ENCODE measurements around the gene ELL. TPM values are rescaled to one million over a fixed set of nuclear protein-coding genes. Genes with fewer than 3 reads are reported as not detected.

The ELL gene
- total RNA-seq, 1 experiment from 2014 or later, result 22.9 TPM

DNA sequence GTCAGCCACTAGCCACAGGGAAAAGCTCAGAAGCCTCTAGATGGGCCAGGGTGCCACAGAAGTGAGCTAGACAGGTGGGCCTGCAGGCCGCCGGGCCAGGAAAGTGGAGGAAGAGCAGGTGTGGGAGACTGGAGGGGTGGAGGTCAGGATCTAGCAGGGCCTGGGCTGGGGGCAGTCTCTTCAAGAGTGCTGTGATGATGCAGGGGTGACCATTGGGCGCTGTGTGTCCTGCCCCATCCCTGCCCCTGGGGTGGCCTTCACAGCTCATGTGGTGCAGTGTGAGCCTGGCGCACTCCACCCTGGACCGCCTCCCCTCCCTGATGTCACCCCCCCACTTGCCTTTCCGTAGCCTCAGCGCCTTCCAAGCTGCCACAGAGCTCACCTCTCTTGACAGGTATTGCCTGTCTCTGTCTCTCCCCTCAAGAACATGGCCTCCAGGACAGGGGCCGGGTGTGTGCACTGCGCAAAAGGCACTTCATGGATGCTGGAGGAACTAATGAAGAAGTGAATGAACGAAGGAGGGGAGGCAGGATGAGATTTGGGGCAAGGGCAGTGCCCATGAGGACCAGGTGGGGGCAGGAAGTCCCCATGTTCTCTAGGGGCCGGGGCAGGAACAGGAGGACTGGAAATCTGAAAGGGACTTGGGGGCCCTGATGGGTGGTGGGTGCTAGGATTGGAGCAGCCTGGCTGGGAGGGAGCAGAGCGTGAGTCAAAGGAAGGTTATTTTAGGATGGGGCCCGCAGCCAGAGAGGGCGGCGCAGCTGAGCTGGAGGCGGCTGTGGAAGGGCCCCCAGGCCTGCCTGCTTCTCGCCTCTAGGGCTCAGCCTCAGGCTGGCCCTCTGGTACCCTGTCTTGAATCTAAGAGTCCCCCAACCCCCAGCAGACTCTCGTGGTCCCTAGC, 96.1 kb downstream of the ELL start:
- RAD21 ChIA-PET (ENCODE audit: low non-redundant PET in 1 of 2, low total read pairs in 2 of 2, uncharacterized antibody in 2 of 2, unreplicated experiment in 2 of 2), result no interaction called here
- Histone ChIP-seq H3K27me3 (ENCODE audit: insufficient read depth, low read length) (no peaks in the 10 kb centered on the region), H3K4me1 (ENCODE audit: control insufficient read depth in 1 of 2, insufficient read depth in 2 of 2, low read length in 2 of 2) (peaks cover 21 to 40% of the 10 kb centered on the region in 2 experiments), H3K4me2 (ENCODE audit: low read length) (no peak overlapping the region), H3K79me2 (ENCODE audit: insufficient read depth, low read length) (peaks cover 64% of the 10 kb centered on the region), H4K20me1 (ENCODE audit: insufficient read depth) (no peaks in the 10 kb centered on the region), H2AFZ (ENCODE audit: low read depth, low read length, poor library complexity, severe bottlenecking) (no peak overlapping the region), H3K27ac (ENCODE audit: low read depth, low read length) (peak overlapping the region; percentile 35; the same call in 1 of the 2 replicates), H3K4me3 (replicated peaks in 1 of 2; ENCODE audit: low read depth in 1 of 2, low read length in 2 of 2) (no peak overlapping the region), H3K9me3 (ENCODE audit: control insufficient read depth in 1 of 2, insufficient read depth in 1 of 2, low read depth in 1 of 2, low read length in 2 of 2) (no peaks in the 10 kb centered on the region), H3K9ac (ENCODE audit: low read length) (no peak overlapping the region; the same call in 1 of the 2 replicates), H3K36me3 (ENCODE audit: control insufficient read depth in 1 of 2, insufficient read depth in 2 of 2, low read length in 2 of 2) (peaks cover 0 to 5% of the 10 kb centered on the region in 2 experiments; a peak in 2 of 4 replicates), H3K9me2 (ENCODE audit: insufficient read depth) (no peaks in the 10 kb centered on the region)
- DNase-seq (ENCODE audit: low read depth, low spot score) (no peak), ATAC-seq (peak; percentile 31)
- CTCF ChIA-PET, result no interaction called here
- POLR2A ChIA-PET, result no interaction called here
- intact Hi-C loops (cut with micrococcal nuclease), result no loop called here
- no TSS peak for BruUV-seq (replicated peaks)
- TF ChIP-seq EGR1 (IDR thresholded peaks at IDR 0.05; ENCODE audit: low read depth) (no peak), EZH2phosphoT487 (IDR thresholded peaks at IDR 0.05; ENCODE audit: borderline replicate concordance) (no peak), FOSL1 (IDR thresholded peaks at IDR 0.05; ENCODE audit: low read depth) (no peak), EZH2 (IDR thresholded peaks at IDR 0.05) (no peak), SIN3A (IDR thresholded peaks at IDR 0.05; ENCODE audit: low read depth) (no peak), ZNF274 (IDR thresholded peaks at IDR 0.05; ENCODE audit: low read depth, low read length) (no peak), POLR2A (IDR thresholded peaks at IDR 0.05; ENCODE audit: borderline replicate concordance, extremely low read depth, insufficient read depth, insufficient read length) (no peak)
- TF ChIP-seq, protein P1, sequence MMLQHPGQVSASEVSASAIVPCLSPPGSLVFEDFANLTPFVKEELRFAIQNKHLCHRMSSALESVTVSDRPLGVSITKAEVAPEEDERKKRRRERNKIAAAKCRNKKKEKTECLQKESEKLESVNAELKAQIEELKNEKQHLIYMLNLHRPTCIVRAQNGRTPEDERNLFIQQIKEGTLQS (IDR thresholded peaks at IDR 0.05), result no peak

DNA sequence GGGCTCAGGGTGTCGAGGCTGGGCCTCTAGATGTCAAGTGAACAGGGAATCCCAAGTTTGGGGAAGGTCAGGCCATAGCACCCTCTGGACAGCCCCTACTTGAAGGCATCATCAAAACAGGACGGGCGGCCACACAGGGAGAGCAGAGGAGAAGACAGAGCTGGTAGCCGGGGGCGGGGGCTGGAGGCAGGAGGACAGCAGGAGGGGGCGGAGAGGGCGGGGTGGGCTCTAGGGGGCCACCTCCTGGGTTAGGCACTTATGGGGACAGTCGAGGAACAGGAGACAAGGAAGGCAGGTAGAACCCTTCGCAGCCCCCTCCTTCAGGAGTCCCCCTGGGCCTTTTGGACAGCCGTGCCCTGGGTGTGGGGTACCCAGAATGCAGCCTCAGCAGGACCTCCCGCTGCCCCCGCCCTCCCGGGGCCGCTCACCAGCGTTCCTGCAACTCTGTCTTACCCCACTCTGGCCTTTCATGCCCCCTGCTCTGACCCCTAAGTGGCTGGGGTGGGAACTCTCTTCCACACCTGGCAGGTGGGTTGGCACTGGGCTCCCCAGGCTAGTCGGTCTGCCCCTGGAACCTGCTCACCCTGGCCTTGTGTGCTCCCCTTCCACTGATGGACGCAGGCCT, 96.9 kb downstream of the ELL start:
- peaks cover 22 to 48% of the 10 kb centered on the region in 2 experiments for H3K4me1 ChIP-seq (ENCODE audit: control insufficient read depth in 1 of 2, insufficient read depth in 2 of 2, low read length in 2 of 2)
- no peak overlapping the region for H3K4me3 ChIP-seq (replicated peaks in 1 of 2; ENCODE audit: low read depth in 1 of 2, low read length in 2 of 2)
- H3K36me3 ChIP-seq (ENCODE audit: control insufficient read depth in 1 of 2, insufficient read depth in 2 of 2, low read length in 2 of 2), result peaks cover 0 to 2% of the 10 kb centered on the region in 2 experiments; a peak in 2 of 4 replicates
- intact Hi-C loops (cut with micrococcal nuclease), result no loop called here
- no peaks in the 10 kb centered on the region for H4K20me1 ChIP-seq (ENCODE audit: insufficient read depth)
- H3K79me2 ChIP-seq (ENCODE audit: insufficient read depth, low read length), result peaks cover 71% of the 10 kb centered on the region
- no peaks in the 10 kb centered on the region for H3K27me3 ChIP-seq (ENCODE audit: insufficient read depth, low read length)
- POLR2A ChIA-PET, result no interaction called here
- no TSS peak for BruUV-seq (replicated peaks)
- no peaks in the 10 kb centered on the region for H3K9me2 ChIP-seq (ENCODE audit: insufficient read depth)
- no peak overlapping the region for H3K4me2 ChIP-seq (ENCODE audit: low read length)
- DNase-seq (ENCODE audit: low read depth, low spot score) (no peak), ATAC-seq (no peak)
- CTCF ChIA-PET, result no interaction called here
- H3K27ac ChIP-seq (ENCODE audit: low read depth, low read length), result peak overlapping the region; percentile 35; the same call in 1 of the 2 replicates
- H3K9me3 ChIP-seq (ENCODE audit: control insufficient read depth in 1 of 2, insufficient read depth in 1 of 2, low read depth in 1 of 2, low read length in 2 of 2), result no peaks in the 10 kb centered on the region
- H3K9ac ChIP-seq (ENCODE audit: low read length), result no peak overlapping the region
- no peak overlapping the region for H2AFZ ChIP-seq (ENCODE audit: low read depth, low read length, poor library complexity, severe bottlenecking)
- RAD21 ChIA-PET (ENCODE audit: low non-redundant PET in 1 of 2, low total read pairs in 2 of 2, uncharacterized antibody in 2 of 2, unreplicated experiment in 2 of 2), result no interaction called here
- TF ChIP-seq EZH2phosphoT487 (IDR thresholded peaks at IDR 0.05; ENCODE audit: borderline replicate concordance), result no peak
- TF ChIP-seq RAD21 (IDR thresholded peaks at IDR 0.05; ENCODE audit: low read depth), result no peak
- no peak for TF ChIP-seq SP1 (IDR thresholded peaks at IDR 0.05; ENCODE audit: low read depth)
- no peak for TF ChIP-seq EGR1 (IDR thresholded peaks at IDR 0.05; ENCODE audit: low read depth)
- no peak for TF ChIP-seq CEBPB (IDR thresholded peaks at IDR 0.05; ENCODE audit: low read depth)
- no peak for TF ChIP-seq CBX3 (IDR thresholded peaks at IDR 0.05; ENCODE audit: low read depth)
- TF ChIP-seq, protein P2, sequence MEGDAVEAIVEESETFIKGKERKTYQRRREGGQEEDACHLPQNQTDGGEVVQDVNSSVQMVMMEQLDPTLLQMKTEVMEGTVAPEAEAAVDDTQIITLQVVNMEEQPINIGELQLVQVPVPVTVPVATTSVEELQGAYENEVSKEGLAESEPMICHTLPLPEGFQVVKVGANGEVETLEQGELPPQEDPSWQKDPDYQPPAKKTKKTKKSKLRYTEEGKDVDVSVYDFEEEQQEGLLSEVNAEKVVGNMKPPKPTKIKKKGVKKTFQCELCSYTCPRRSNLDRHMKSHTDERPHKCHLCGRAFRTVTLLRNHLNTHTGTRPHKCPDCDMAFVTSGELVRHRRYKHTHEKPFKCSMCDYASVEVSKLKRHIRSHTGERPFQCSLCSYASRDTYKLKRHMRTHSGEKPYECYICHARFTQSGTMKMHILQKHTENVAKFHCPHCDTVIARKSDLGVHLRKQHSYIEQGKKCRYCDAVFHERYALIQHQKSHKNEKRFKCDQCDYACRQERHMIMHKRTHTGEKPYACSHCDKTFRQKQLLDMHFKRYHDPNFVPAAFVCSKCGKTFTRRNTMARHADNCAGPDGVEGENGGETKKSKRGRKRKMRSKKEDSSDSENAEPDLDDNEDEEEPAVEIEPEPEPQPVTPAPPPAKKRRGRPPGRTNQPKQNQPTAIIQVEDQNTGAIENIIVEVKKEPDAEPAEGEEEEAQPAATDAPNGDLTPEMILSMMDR (IDR thresholded peaks at IDR 0.05 in 2 of 3, conservative IDR thresholded peaks at IDR 0.05 in 1 of 3; ENCODE audit: borderline replicate concordance in 1 of 3, insufficient read depth in 1 of 3, low read depth in 2 of 3, low read length in 2 of 3), result no peak
- TF ChIP-seq SRF (IDR thresholded peaks at IDR 0.05; ENCODE audit: low read depth), result no peak
- TF ChIP-seq EZH2 (IDR thresholded peaks at IDR 0.05), result no peak
- no peak for TF ChIP-seq POLR2A (IDR thresholded peaks at IDR 0.05; ENCODE audit: borderline replicate concordance, extremely low read depth, insufficient read depth, insufficient read length)
- TF ChIP-seq JUND (IDR thresholded peaks at IDR 0.05), result no peak
